NCI-H345 (cell line): ENCODE measurements around the gene LENEP.
A peak's percentile ranks its signal among the peaks of the same experiment; 100 is the strongest.

Source experiments
- DNase-seq: peaks from one replicate; lab custom pipeline; 2025; lab: John Stamatoyannopoulos, UW

Gene LENEP

GRCh38 chr1:155010211-155010918, 17.0 kb downstream of the LENEP start:
- DNase-seq: no peak

- no peak for DNase-seq
Measured at GRCh38 chr1:155011004-155011416, 17.6 kb downstream of the LENEP start.

GRCh38 chr1:155011437-155012025, 18.1 kb downstream of the LENEP start:
- DNase-seq: no peak

GRCh38 chr1:155012026-155012546, 18.7 kb downstream of the LENEP start:
- peak; percentile 74 for DNase-seq

GRCh38 chr1:155012776-155013602, 19.6 kb downstream of the LENEP start:
- DNase-seq: no peak

GRCh38 chr1:155013632-155014031, 20.2 kb downstream of the LENEP start:
- DNase-seq: no peak

- DNase-seq: no peak
Measured at GRCh38 chr1:155014709-155015508, 21.5 kb downstream of the LENEP start.

GRCh38 chr1:155015527-155016230, 22.3 kb downstream of the LENEP start:
- DNase-seq: no peak

GRCh38 chr1:155016231-155016831, 22.9 kb downstream of the LENEP start:
- no peak for DNase-seq

- DNase-seq: no peak
Measured at GRCh38 chr1:155017041-155017945, 23.9 kb downstream of the LENEP start.

- DNase-seq: no peak
Measured at GRCh38 chr1:155017946-155018316, 24.5 kb downstream of the LENEP start.

GRCh38 chr1:155018617-155019348, 25.4 kb downstream of the LENEP start:
- no peak for DNase-seq

- no peak for DNase-seq
Measured at GRCh38 chr1:155019377-155020245, 26.2 kb downstream of the LENEP start.

GRCh38 chr1:155022136-155022926, 28.9 kb downstream of the LENEP start:
- no peak for DNase-seq

- peak; percentile 94 for DNase-seq
Measured at GRCh38 chr1:155022927-155023236, 29.5 kb downstream of the LENEP start.

GRCh38 chr1:155023627-155024026, 30.2 kb downstream of the LENEP start:
- no peak for DNase-seq

- DNase-seq: no peak
Measured at GRCh38 chr1:155024315-155024714, 30.9 kb downstream of the LENEP start.
